ENCODE measurements around the gene CD4. TPM values are rescaled to one million over a fixed set of nuclear protein-coding genes. Genes with fewer than 3 reads are reported as not detected.

The CD4 gene
- total RNA-seq, 1 experiment from 2014 or later = not detected

DNA sequence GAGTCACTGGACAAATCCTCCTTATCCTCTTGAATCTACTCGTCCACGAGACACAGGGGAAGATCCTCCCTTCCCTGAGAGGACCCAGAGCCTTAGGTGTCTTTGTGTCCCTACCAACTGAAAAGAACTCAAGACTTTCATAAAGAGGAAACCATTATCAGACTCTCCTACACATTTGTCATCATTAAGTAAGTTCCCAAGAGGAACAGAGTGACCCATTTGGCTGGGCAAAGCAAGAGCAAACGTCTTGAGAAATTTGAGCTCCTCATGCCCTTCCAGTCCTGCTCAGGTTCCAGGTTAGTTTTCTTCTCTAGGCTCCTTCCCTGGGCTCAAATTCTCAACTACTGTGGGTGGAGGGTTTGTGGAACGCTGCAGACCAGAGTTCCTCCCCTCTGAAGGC, 42.1 kb upstream of the CD4 start:
- Mint-ChIP-seq H3K4me3 (ENCODE audit: low read depth, unreplicated experiment) (no peak overlapping the region), H3K27me3 (ENCODE audit: unreplicated experiment) (no peaks in the 10 kb centered on the region), H3K9me3 (ENCODE audit: low read depth, unreplicated experiment) (no peaks in the 10 kb centered on the region), H3K27ac (ENCODE audit: unreplicated experiment) (no peak overlapping the region), H3K4me1 (ENCODE audit: low read depth, unreplicated experiment) (no peaks in the 10 kb centered on the region), H3K36me3 (ENCODE audit: insufficient read depth, unreplicated experiment) (peaks cover 39% of the 10 kb centered on the region)
- no peak for DNase-seq
- TF ChIP-seq, protein P1, sequence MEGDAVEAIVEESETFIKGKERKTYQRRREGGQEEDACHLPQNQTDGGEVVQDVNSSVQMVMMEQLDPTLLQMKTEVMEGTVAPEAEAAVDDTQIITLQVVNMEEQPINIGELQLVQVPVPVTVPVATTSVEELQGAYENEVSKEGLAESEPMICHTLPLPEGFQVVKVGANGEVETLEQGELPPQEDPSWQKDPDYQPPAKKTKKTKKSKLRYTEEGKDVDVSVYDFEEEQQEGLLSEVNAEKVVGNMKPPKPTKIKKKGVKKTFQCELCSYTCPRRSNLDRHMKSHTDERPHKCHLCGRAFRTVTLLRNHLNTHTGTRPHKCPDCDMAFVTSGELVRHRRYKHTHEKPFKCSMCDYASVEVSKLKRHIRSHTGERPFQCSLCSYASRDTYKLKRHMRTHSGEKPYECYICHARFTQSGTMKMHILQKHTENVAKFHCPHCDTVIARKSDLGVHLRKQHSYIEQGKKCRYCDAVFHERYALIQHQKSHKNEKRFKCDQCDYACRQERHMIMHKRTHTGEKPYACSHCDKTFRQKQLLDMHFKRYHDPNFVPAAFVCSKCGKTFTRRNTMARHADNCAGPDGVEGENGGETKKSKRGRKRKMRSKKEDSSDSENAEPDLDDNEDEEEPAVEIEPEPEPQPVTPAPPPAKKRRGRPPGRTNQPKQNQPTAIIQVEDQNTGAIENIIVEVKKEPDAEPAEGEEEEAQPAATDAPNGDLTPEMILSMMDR (IDR thresholded peaks at IDR 0.05; ENCODE audit: unreplicated experiment) = no peak
- BruUV-seq (replicated peaks) = no TSS peak
- CTCF ChIA-PET = no interaction called here
- intact Hi-C loops (cut with micrococcal nuclease; ENCODE audit: unreplicated experiment) = no loop called here

DNA sequence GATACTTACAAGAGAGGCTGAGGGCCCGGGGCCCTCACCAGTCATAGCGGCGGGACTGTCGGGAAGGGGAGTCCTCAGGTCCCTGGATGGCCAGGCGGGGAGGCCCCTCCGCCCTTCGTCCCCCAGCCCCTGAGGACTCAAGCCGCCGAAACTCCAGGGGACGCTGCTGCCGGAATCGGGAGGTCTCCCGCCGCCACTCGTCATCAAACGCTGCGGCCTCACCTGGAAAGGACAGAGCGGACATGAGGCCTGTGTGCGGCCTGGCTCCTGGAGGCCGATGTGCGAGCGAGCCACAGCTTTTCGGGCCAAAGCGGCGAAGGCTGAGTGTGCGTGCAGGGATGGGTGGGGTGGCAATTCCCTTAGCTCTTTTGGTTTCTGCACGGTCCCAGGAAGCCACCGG, 40.6 kb upstream of the CD4 start:
- Mint-ChIP-seq H3K27ac (ENCODE audit: unreplicated experiment) (no peak overlapping the region), H3K9me3 (ENCODE audit: low read depth, unreplicated experiment) (no peaks in the 10 kb centered on the region), H3K4me1 (ENCODE audit: low read depth, unreplicated experiment) (peaks cover 3% of the 10 kb centered on the region), H3K27me3 (ENCODE audit: unreplicated experiment) (no peaks in the 10 kb centered on the region), H3K4me3 (ENCODE audit: low read depth, unreplicated experiment) (no peak overlapping the region), H3K36me3 (ENCODE audit: insufficient read depth, unreplicated experiment) (peaks cover 54% of the 10 kb centered on the region)
- intact Hi-C loops (cut with micrococcal nuclease; ENCODE audit: unreplicated experiment) = no loop called here
- CTCF ChIA-PET = no interaction called here
- no peak for DNase-seq
- TF ChIP-seq, protein P1 (IDR thresholded peaks at IDR 0.05; ENCODE audit: unreplicated experiment) = no peak
- BruUV-seq (replicated peaks) = no TSS peak

DNA sequence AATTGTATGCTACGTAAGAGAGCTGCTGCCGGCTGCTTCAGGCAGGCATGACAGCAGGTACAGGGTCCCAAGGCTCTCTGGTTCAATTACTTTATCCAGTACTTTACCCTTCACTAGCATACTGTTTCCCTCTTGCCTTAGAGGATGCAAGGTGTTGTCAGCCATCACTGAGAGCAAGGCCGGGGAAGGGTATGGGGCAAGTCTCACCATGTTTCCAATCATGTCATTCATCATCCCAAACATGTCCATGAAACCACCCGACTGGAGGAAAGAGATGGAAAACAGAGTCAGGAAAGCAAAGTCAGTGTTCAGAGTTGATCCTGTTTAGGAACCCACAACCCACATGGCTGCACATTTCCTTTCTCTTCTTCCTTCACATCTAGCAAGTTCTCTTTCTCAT, 38.8 kb upstream of the CD4 start:
- H3K4me1 Mint-ChIP-seq (ENCODE audit: low read depth, unreplicated experiment) = peaks cover 7% of the 10 kb centered on the region
- CTCF ChIA-PET = no interaction called here
- DNase-seq = no peak
- no peak overlapping the region for H3K27ac Mint-ChIP-seq (ENCODE audit: unreplicated experiment)
- peaks cover 55% of the 10 kb centered on the region for H3K36me3 Mint-ChIP-seq (ENCODE audit: insufficient read depth, unreplicated experiment)
- H3K9me3 Mint-ChIP-seq (ENCODE audit: low read depth, unreplicated experiment) = no peaks in the 10 kb centered on the region
- no peaks in the 10 kb centered on the region for H3K27me3 Mint-ChIP-seq (ENCODE audit: unreplicated experiment)
- H3K4me3 Mint-ChIP-seq (ENCODE audit: low read depth, unreplicated experiment) = no peak overlapping the region
- TF ChIP-seq, protein P1 (IDR thresholded peaks at IDR 0.05; ENCODE audit: unreplicated experiment) = no peak
- BruUV-seq (replicated peaks) = no TSS peak
- intact Hi-C loops (cut with micrococcal nuclease; ENCODE audit: unreplicated experiment) = no loop called here

DNA sequence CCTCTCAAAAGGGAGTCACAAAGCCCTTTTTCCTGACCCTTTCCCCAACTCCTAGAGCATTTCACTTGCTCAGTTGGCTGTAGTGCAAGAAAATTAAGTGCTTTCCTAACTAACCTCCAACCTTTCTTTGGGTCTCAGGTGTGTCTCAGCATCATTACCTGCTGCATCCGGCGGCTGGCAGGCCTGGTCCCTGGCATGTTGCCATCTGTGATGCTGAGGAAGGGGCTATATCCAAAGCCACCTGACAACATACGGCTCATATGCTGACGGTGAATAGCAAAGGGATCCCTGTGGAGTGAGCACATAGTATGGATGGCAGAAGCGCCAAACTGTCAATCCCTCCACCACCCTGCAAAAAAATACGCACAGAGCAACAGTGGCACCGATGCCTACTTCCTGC, 37.6 kb upstream of the CD4 start:
- no peak for DNase-seq
- peak overlapping the region; percentile 88 for H3K27ac Mint-ChIP-seq (ENCODE audit: unreplicated experiment)
- intact Hi-C loops (cut with micrococcal nuclease; ENCODE audit: unreplicated experiment) = loop anchor here (2.0 kb wide), 2 partner anchors 27 to 83 kb away; no protein-coding TSS in a partner anchor
- peaks cover 8% of the 10 kb centered on the region for H3K27me3 Mint-ChIP-seq (ENCODE audit: unreplicated experiment)
- TF ChIP-seq, protein P1 (IDR thresholded peaks at IDR 0.05; ENCODE audit: unreplicated experiment) = no peak
- CTCF ChIA-PET = interaction anchor here (1.7 to 2.7 kb wide), 3 partner anchors 15 to 100 kb away, joined by 13 to 24 read pairs (median 19); partner anchors contain the start of genes CDCA3, COPS7A, PTMS and USP5
- peaks cover 7% of the 10 kb centered on the region for H3K4me1 Mint-ChIP-seq (ENCODE audit: low read depth, unreplicated experiment)
- no peaks in the 10 kb centered on the region for H3K9me3 Mint-ChIP-seq (ENCODE audit: low read depth, unreplicated experiment)
- peak overlapping the region; percentile 98 for H3K4me3 Mint-ChIP-seq (ENCODE audit: low read depth, unreplicated experiment)
- no TSS peak for BruUV-seq (replicated peaks)
- peaks cover 52% of the 10 kb centered on the region for H3K36me3 Mint-ChIP-seq (ENCODE audit: insufficient read depth, unreplicated experiment)

Measured in Calu3 (cell line).